Fibroblast of lung (primary cell): Measurements from ENCODE around the gene GPRIN2.

ENCODE experiments used
- CTCF ChIP-seq, 2 donors: IDR thresholded peaks in 1 of 2; conservative IDR thresholded peaks in 1 of 2; 1 replicate in 1 of 2; 2 replicates in 1 of 2; pipeline ENCODE4 v1.5.1; 2011 to 2012; ENCODE audit warnings: low read length in 2 of 2, control low read depth in 1 of 2, inconsistent platforms in 1 of 2, low read depth in 1 of 2, mild to moderate bottlenecking in 1 of 2
- EZH2 ChIP-seq: IDR thresholded peaks from 2 replicates; pipeline ENCODE4 v1.5.1; 2012; ENCODE audit warnings: low read length, control low read depth, mild to moderate bottlenecking; ENCODE audit errors: missing control alignments

GRCh38 chr10:46548498-46549090 lies 7.9 kb downstream of the GPRIN2 start:
- TF ChIP-seq CTCF (conservative IDR thresholded peaks at IDR 0.05 in 1 of 2, IDR thresholded peaks at IDR 0.05 in 1 of 2; ENCODE audit: low read depth in 1 of 2, low read length in 2 of 2) (no peak), EZH2 (no peak)
